HFFc6 (cell line): ENCODE data around the gene TCIRG1. TPM values are rescaled to one million over a fixed set of nuclear protein-coding genes. Genes with fewer than 3 reads are reported as not detected.

ENCODE experiments used
- DNase-seq: peaks from one replicate; pipeline ENCODE4 v3.0.0-alpha.2; 2018
- H3K27ac Mint-ChIP-seq: 2 replicates; pipeline ENCODE4 v1.8.0; 2020; ENCODE audit warnings: mild to moderate bottlenecking, mixed read lengths
- H3K27me3 Mint-ChIP-seq: 2 replicates; pipeline ENCODE4 v1.8.0; 2021; ENCODE audit warnings: mild to moderate bottlenecking, moderate library complexity, mixed read lengths; ENCODE audit not compliant: insufficient read depth
- H3K36me3 Mint-ChIP-seq: 2 replicates; pipeline ENCODE4 v1.8.0; 2021; ENCODE audit warnings: low read depth, mixed read lengths
- H3K4me1 Mint-ChIP-seq: 2 replicates; pipeline ENCODE4 v1.8.0; 2020; ENCODE audit warnings: low read depth, mixed read lengths
- H3K4me3 Mint-ChIP-seq: 2 replicates; pipeline ENCODE4 v1.8.0; 2020; ENCODE audit warnings: mild to moderate bottlenecking, moderate library complexity, mixed read lengths
- H3K9me3 Mint-ChIP-seq: 2 replicates; pipeline ENCODE4 v1.8.0; 2020; ENCODE audit warnings: mild to moderate bottlenecking, mixed read lengths
- microRNA-seq: library from miRNA; unstranded; fragments of <30 nt; microRNA quantifications from one replicate; pipeline ENCODE4, GENCODE V29; 2019
- total RNA-seq, 6 experiments: library from RNA; stranded (reverse); fragmentation: NEBNext Ultra II Directional; extraction: Animal tissue kit (Norgen Biotek cat#: 25700); gene quantifications; 2 replicates in 1 of 6; 3 replicates in 5 of 6; pipeline ENCODE4 v1.2.3, GENCODE V29; 2021
- TF ChIP-seq, protein P1 (sequence below): fragments of 200-600 bp; sonication (generic); IDR thresholded peaks from 2 replicates; pipeline ENCODE4 v1.5.0; 2021; ENCODE audit warnings: antibody characterized with exemption, mild to moderate bottlenecking

The TCIRG1 gene
- total RNA-seq, 6 experiments from 2014 or later: 113 to 150 (median 131) TPM

GRCh38 chr11:68096962-68097361, 58.1 kb downstream of the TCIRG1 start:
- Mint-ChIP-seq H3K27ac (no peak overlapping the region), H3K36me3 (no peaks in the 10 kb centered on the region), H3K4me1 (no peaks in the 10 kb centered on the region), H3K4me3 (no peak overlapping the region), H3K9me3 (no peaks in the 10 kb centered on the region), H3K27me3 (no peaks in the 10 kb centered on the region)
- no peak for DNase-seq
- TF ChIP-seq, protein P1, sequence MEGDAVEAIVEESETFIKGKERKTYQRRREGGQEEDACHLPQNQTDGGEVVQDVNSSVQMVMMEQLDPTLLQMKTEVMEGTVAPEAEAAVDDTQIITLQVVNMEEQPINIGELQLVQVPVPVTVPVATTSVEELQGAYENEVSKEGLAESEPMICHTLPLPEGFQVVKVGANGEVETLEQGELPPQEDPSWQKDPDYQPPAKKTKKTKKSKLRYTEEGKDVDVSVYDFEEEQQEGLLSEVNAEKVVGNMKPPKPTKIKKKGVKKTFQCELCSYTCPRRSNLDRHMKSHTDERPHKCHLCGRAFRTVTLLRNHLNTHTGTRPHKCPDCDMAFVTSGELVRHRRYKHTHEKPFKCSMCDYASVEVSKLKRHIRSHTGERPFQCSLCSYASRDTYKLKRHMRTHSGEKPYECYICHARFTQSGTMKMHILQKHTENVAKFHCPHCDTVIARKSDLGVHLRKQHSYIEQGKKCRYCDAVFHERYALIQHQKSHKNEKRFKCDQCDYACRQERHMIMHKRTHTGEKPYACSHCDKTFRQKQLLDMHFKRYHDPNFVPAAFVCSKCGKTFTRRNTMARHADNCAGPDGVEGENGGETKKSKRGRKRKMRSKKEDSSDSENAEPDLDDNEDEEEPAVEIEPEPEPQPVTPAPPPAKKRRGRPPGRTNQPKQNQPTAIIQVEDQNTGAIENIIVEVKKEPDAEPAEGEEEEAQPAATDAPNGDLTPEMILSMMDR: no peak

- H3K36me3 Mint-ChIP-seq: no peaks in the 10 kb centered on the region
- TF ChIP-seq, protein P1: no peak
- no peaks in the 10 kb centered on the region for H3K9me3 Mint-ChIP-seq
- DNase-seq: no peak
- H3K27me3 Mint-ChIP-seq: no peaks in the 10 kb centered on the region
- no peaks in the 10 kb centered on the region for H3K4me1 Mint-ChIP-seq
- no peak overlapping the region for H3K27ac Mint-ChIP-seq
- H3K4me3 Mint-ChIP-seq: no peak overlapping the region
Observed at GRCh38 chr11:68099057-68099456, 60.2 kb downstream of the TCIRG1 start.

GRCh38 chr11:68099474-68100405, 60.9 kb downstream of the TCIRG1 start:
- Mint-ChIP-seq H3K4me3 (no peak overlapping the region), H3K4me1 (no peaks in the 10 kb centered on the region), H3K9me3 (no peaks in the 10 kb centered on the region), H3K27ac (no peak overlapping the region), H3K36me3 (no peaks in the 10 kb centered on the region), H3K27me3 (no peaks in the 10 kb centered on the region)
- DNase-seq: no peak
- TF ChIP-seq, protein P1: no peak

Small RNAs within 50 kb of the gene (microRNA-seq; reads per million reads assigned to microRNA genes)
- gene MIR4691 (not detected), gene MIR6753 (not detected), gene MIR7113 (4.6 reads per million)

Other genes starting within 250 kb of the TCIRG1 start
- gene UNC93B1, start 34.9 kb upstream of the TCIRG1 start, total RNA-seq: 10 to 100 TPM; 17.2 to 23.0 (median 19.9) TPM
- gene ALDH3B1, start 28.7 kb upstream of the TCIRG1 start, total RNA-seq: 10 to 100 TPM; 29.5 to 47.4 (median 43.4) TPM
- 100 to 1,000 TPM; 221 to 236 (median 223) TPM for gene NDUFS8, start 8.3 kb upstream of the TCIRG1 start, total RNA-seq
- 1 to 10 TPM; 6.8 to 9.2 (median 7.8) TPM for gene CHKA, start 82.4 kb downstream of the TCIRG1 start, total RNA-seq
- 10 to 100 TPM; 20.3 to 23.7 (median 22.4) TPM for gene KMT5B, start 174.3 kb downstream of the TCIRG1 start, total RNA-seq
- 100 to 1,000 TPM in 3 of 6 experiments, 10 to 100 TPM in 3; 88.4 to 126 (median 101) TPM for gene C11orf24, start 232.9 kb downstream of the TCIRG1 start, total RNA-seq